Astrocyte (in vitro differentiated cells and primary cell): Measurements from ENCODE around the gene MAP3K4. TPM values are rescaled to one million over a fixed set of nuclear protein-coding genes. Genes with fewer than 3 reads are reported as not detected.

ENCODE experiments used
- DNase-seq: peaks from one replicate; pipeline ENCODE4 v3.0.0-alpha.2; 2010; ENCODE audit warnings: low read depth
- FAIRE-seq: peaks from 2 replicates; lab custom pipeline; 2011; peaks lifted over from hg19 to GRCh38; lab: Jason Lieb, UNC
- H2AFZ ChIP-seq: 2 replicates; pipeline ENCODE4 v1.6.0; 2012; ENCODE audit warnings: low read depth, low read length, inconsistent platforms
- H3K27ac ChIP-seq: 2 replicates; pipeline ENCODE4 v1.5.1; 2011; ENCODE audit warnings: low read depth, low read length, inconsistent platforms
- H3K27me3 ChIP-seq: 2 replicates; pipeline ENCODE4 v1.6.0; 2011; ENCODE audit warnings: low read length, inconsistent platforms; ENCODE audit not compliant: insufficient read depth
- H3K36me3 ChIP-seq: 2 replicates; pipeline ENCODE4 v1.5.1; 2011; ENCODE audit warnings: low read length, inconsistent platforms; ENCODE audit not compliant: insufficient read depth
- H3K4me1 ChIP-seq: 2 replicates; pipeline ENCODE4 v1.5.1; 2011; ENCODE audit warnings: low read length, inconsistent platforms; ENCODE audit not compliant: insufficient read depth
- H3K4me2 ChIP-seq: 2 replicates; pipeline ENCODE4 v1.6.0; 2012; ENCODE audit warnings: low read length, inconsistent platforms
- H3K4me3 ChIP-seq: 2 replicates; pipeline ENCODE4 v1.5.1; 2011; ENCODE audit warnings: low read depth, mild to moderate bottlenecking, low read length, inconsistent platforms; ENCODE audit not compliant: insufficient read depth
- H3K79me2 ChIP-seq: 2 replicates; pipeline ENCODE4 v1.6.0; 2012; ENCODE audit warnings: mild to moderate bottlenecking, low read length, inconsistent platforms; ENCODE audit not compliant: insufficient read depth
- H3K9ac ChIP-seq: 2 replicates; pipeline ENCODE4 v1.6.0; 2012; ENCODE audit warnings: mild to moderate bottlenecking, low read length, inconsistent platforms
- H3K9me3 ChIP-seq: 2 replicates; pipeline ENCODE4 v1.5.1; 2012; ENCODE audit warnings: low read depth, mild to moderate bottlenecking, low read length, inconsistent platforms; ENCODE audit not compliant: insufficient read depth
- H4K20me1 ChIP-seq: 2 replicates; pipeline ENCODE4 v1.6.0; 2012; ENCODE audit warnings: low read length, inconsistent platforms; ENCODE audit not compliant: insufficient read depth
- H3K27ac Mint-ChIP-seq: one replicate; pipeline ENCODE4 v1.8.0; 2021; ENCODE audit warnings: mild to moderate bottlenecking, mixed read lengths; ENCODE audit not compliant: unreplicated experiment
- H3K27me3 Mint-ChIP-seq: one replicate; pipeline ENCODE4 v1.8.0; 2021; ENCODE audit warnings: low read depth, mixed read lengths; ENCODE audit not compliant: unreplicated experiment
- H3K36me3 Mint-ChIP-seq: one replicate; pipeline ENCODE4 v1.8.0; 2021; ENCODE audit warnings: low read depth, mixed read lengths; ENCODE audit not compliant: unreplicated experiment
- H3K4me1 Mint-ChIP-seq: one replicate; pipeline ENCODE4 v1.8.0; 2021; ENCODE audit warnings: low read depth, mixed read lengths; ENCODE audit not compliant: unreplicated experiment
- H3K4me3 Mint-ChIP-seq: one replicate; pipeline ENCODE4 v1.8.0; 2021; ENCODE audit warnings: mild to moderate bottlenecking, moderate library complexity, mixed read lengths; ENCODE audit not compliant: unreplicated experiment
- H3K9me3 Mint-ChIP-seq: one replicate; pipeline ENCODE4 v1.8.0; 2021; ENCODE audit warnings: mild to moderate bottlenecking, mixed read lengths; ENCODE audit not compliant: unreplicated experiment
- CTCF ChIP-seq: IDR thresholded peaks from 2 replicates; pipeline ENCODE4 v1.5.1; 2011; ENCODE audit warnings: low read depth, mild to moderate bottlenecking, inconsistent platforms, low read length, moderate library complexity; ENCODE audit not compliant: insufficient read depth
- EZH2 ChIP-seq: IDR thresholded peaks from 2 replicates; pipeline ENCODE4 v1.6.1; 2012; ENCODE audit warnings: mild to moderate bottlenecking, low read length, inconsistent platforms; ENCODE audit not compliant: insufficient read depth
- total RNA-seq: library from RNA; stranded (reverse); gene quantifications from 2 replicates; pipeline ENCODE4 v1.2.1, GENCODE V29; 2021

The MAP3K4 gene
- total RNA-seq, 1 donor from 2014 or later = 22.1 TPM

GRCh38 chr6:161130967-161131766 is 139.6 kb downstream of the MAP3K4 start:
- no peak for TF ChIP-seq EZH2
- DNase-seq = no peak
- Mint-ChIP-seq H3K27me3 (no peaks in the 10 kb centered on the region), H3K9me3 (peaks cover 24% of the 10 kb centered on the region), H3K27ac (no peak overlapping the region), H3K4me3 (no peak overlapping the region), H3K36me3 (peaks cover 67% of the 10 kb centered on the region), H3K4me1 (peaks cover 6% of the 10 kb centered on the region)
- no peaks in the 10 kb centered on the region for H3K4me1 ChIP-seq
- H3K9me3 ChIP-seq = peaks cover 3% of the 10 kb centered on the region
- H4K20me1 ChIP-seq = no peaks in the 10 kb centered on the region
- no peak overlapping the region for H3K4me3 ChIP-seq
- H3K4me2 ChIP-seq = no peak overlapping the region
- no peak overlapping the region for H3K27ac ChIP-seq
- no peak for FAIRE-seq
- no peak overlapping the region for H3K9ac ChIP-seq
- H3K27me3 ChIP-seq = no peaks in the 10 kb centered on the region
- peaks cover 3% of the 10 kb centered on the region for H3K36me3 ChIP-seq
- no peak overlapping the region for H2AFZ ChIP-seq
- H3K79me2 ChIP-seq = no peaks in the 10 kb centered on the region

- peaks cover 6% of the 10 kb centered on the region for H3K4me1 Mint-ChIP-seq
- H3K36me3 ChIP-seq = peaks cover 3% of the 10 kb centered on the region
- H3K9ac ChIP-seq = no peak overlapping the region
- no peak overlapping the region for H2AFZ ChIP-seq
- TF ChIP-seq EZH2 (no peak), CTCF (no peak)
- no peak for FAIRE-seq
- H3K4me1 ChIP-seq = no peaks in the 10 kb centered on the region
- H3K27me3 ChIP-seq = no peaks in the 10 kb centered on the region
- no peak overlapping the region for H3K4me3 Mint-ChIP-seq
- peaks cover 16% of the 10 kb centered on the region for H3K9me3 Mint-ChIP-seq
- no peaks in the 10 kb centered on the region for H3K9me3 ChIP-seq
- H3K27ac Mint-ChIP-seq = no peak overlapping the region
- no peak overlapping the region for H3K27ac ChIP-seq
- H4K20me1 ChIP-seq = no peaks in the 10 kb centered on the region
- H3K79me2 ChIP-seq = no peaks in the 10 kb centered on the region
- no peak for DNase-seq
- no peaks in the 10 kb centered on the region for H3K27me3 Mint-ChIP-seq
- no peak overlapping the region for H3K4me3 ChIP-seq
- H3K4me2 ChIP-seq = no peak overlapping the region
- H3K36me3 Mint-ChIP-seq = peaks cover 61% of the 10 kb centered on the region
Observed at GRCh38 chr6:161132384-161132783, 140.8 kb downstream of the MAP3K4 start.

GRCh38 chr6:161133963-161134362 is 142.4 kb downstream of the MAP3K4 start:
- Histone ChIP-seq H3K36me3 (peaks cover 3% of the 10 kb centered on the region), H2AFZ (no peak overlapping the region), H3K27me3 (no peaks in the 10 kb centered on the region), H4K20me1 (peaks cover 3% of the 10 kb centered on the region), H3K27ac (no peak overlapping the region), H3K9ac (no peak overlapping the region), H3K4me3 (no peak overlapping the region), H3K4me1 (no peaks in the 10 kb centered on the region), H3K79me2 (no peaks in the 10 kb centered on the region), H3K4me2 (no peak overlapping the region), H3K9me3 (no peaks in the 10 kb centered on the region)
- Mint-ChIP-seq H3K4me1 (no peaks in the 10 kb centered on the region), H3K4me3 (no peak overlapping the region), H3K9me3 (peaks cover 12% of the 10 kb centered on the region), H3K27ac (no peak overlapping the region), H3K36me3 (peaks cover 51% of the 10 kb centered on the region), H3K27me3 (no peaks in the 10 kb centered on the region)
- TF ChIP-seq EZH2 = no peak
- no peak for TF ChIP-seq CTCF
- FAIRE-seq (no peak), DNase-seq (peak; percentile 30)
